SHP77 treated with DMSO at 0.1 percent for 48 hours (cell line): Measurements from ENCODE around the gene CUEDC1.
A peak's percentile ranks its signal among the peaks of the same experiment; 100 is the strongest.

Experiments
- DNase-seq: peaks from one replicate; lab custom pipeline; 2025; lab: John Stamatoyannopoulos, UW

Gene CUEDC1

GRCh38 chr17:57834146-57834741 lies 121.0 kb downstream of the CUEDC1 start:
- DNase-seq, result no peak

GRCh38 chr17:57833179-57833939 lies 121.9 kb downstream of the CUEDC1 start:
- DNase-seq, result peak; percentile 36

GRCh38 chr17:57832314-57833178 lies 122.7 kb downstream of the CUEDC1 start:
- DNase-seq, result no peak

- DNase-seq, result no peak
Observed at GRCh38 chr17:57830880-57831279, 124.3 kb downstream of the CUEDC1 start.

- no peak for DNase-seq
Observed at GRCh38 chr17:57823469-57824401, 131.5 kb downstream of the CUEDC1 start.

- DNase-seq, result no peak
Observed at GRCh38 chr17:57819867-57820266, 135.3 kb downstream of the CUEDC1 start.

- no peak for DNase-seq
Observed at GRCh38 chr17:57819285-57819684, 135.9 kb downstream of the CUEDC1 start.

GRCh38 chr17:57818066-57818465 lies 137.1 kb downstream of the CUEDC1 start:
- DNase-seq, result no peak

GRCh38 chr17:57817299-57817698 lies 137.9 kb downstream of the CUEDC1 start:
- no peak for DNase-seq

GRCh38 chr17:57814421-57814820 lies 140.8 kb downstream of the CUEDC1 start:
- DNase-seq, result no peak

GRCh38 chr17:57811638-57812280 lies 143.5 kb downstream of the CUEDC1 start:
- peak; percentile 12 for DNase-seq
